HUES48 (cell line): ENCODE measurements around the gene KLHL9.
"Not testable (repeated sequence)": the region's sequence is repeated elsewhere in the genome, so short reads cannot be mapped to it uniquely, and the experiment has no call there.

Experiments
- H3K27ac ChIP-seq: one replicate; pipeline ENCODE4 v1.7.0; 2013; ENCODE audit warnings: low read depth, low read length, inconsistent platforms
- H3K27me3 ChIP-seq: 2 replicates; pipeline ENCODE4 v1.6.1; 2013; ENCODE audit warnings: mild to moderate bottlenecking, low read length; ENCODE audit not compliant: control insufficient read depth, insufficient read depth
- H3K36me3 ChIP-seq: 2 replicates; pipeline ENCODE4 v1.6.1; 2013; ENCODE audit warnings: low read length; ENCODE audit not compliant: control insufficient read depth, insufficient read depth
- H3K4me1 ChIP-seq: 2 replicates; pipeline ENCODE4 v1.6.1; 2013; ENCODE audit warnings: mild to moderate bottlenecking, low read length; ENCODE audit not compliant: control insufficient read depth, insufficient read depth
- H3K4me3 ChIP-seq: 2 replicates; pipeline ENCODE4 v1.5.1; 2013; ENCODE audit warnings: mild to moderate bottlenecking, low read depth, low read length
- H3K9ac ChIP-seq: 2 replicates; pipeline ENCODE4 v1.6.1; 2013; ENCODE audit warnings: mild to moderate bottlenecking, low read depth, low read length, moderate library complexity
- H3K9me3 ChIP-seq: 2 replicates; pipeline ENCODE4 v1.6.1; 2013; ENCODE audit warnings: low read length; ENCODE audit not compliant: control insufficient read depth, insufficient read depth

KLHL9 gene, protein sequence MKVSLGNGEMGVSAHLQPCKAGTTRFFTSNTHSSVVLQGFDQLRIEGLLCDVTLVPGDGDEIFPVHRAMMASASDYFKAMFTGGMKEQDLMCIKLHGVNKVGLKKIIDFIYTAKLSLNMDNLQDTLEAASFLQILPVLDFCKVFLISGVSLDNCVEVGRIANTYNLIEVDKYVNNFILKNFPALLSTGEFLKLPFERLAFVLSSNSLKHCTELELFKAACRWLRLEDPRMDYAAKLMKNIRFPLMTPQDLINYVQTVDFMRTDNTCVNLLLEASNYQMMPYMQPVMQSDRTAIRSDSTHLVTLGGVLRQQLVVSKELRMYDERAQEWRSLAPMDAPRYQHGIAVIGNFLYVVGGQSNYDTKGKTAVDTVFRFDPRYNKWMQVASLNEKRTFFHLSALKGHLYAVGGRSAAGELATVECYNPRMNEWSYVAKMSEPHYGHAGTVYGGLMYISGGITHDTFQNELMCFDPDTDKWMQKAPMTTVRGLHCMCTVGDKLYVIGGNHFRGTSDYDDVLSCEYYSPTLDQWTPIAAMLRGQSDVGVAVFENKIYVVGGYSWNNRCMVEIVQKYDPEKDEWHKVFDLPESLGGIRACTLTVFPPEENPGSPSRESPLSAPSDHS

DNA sequence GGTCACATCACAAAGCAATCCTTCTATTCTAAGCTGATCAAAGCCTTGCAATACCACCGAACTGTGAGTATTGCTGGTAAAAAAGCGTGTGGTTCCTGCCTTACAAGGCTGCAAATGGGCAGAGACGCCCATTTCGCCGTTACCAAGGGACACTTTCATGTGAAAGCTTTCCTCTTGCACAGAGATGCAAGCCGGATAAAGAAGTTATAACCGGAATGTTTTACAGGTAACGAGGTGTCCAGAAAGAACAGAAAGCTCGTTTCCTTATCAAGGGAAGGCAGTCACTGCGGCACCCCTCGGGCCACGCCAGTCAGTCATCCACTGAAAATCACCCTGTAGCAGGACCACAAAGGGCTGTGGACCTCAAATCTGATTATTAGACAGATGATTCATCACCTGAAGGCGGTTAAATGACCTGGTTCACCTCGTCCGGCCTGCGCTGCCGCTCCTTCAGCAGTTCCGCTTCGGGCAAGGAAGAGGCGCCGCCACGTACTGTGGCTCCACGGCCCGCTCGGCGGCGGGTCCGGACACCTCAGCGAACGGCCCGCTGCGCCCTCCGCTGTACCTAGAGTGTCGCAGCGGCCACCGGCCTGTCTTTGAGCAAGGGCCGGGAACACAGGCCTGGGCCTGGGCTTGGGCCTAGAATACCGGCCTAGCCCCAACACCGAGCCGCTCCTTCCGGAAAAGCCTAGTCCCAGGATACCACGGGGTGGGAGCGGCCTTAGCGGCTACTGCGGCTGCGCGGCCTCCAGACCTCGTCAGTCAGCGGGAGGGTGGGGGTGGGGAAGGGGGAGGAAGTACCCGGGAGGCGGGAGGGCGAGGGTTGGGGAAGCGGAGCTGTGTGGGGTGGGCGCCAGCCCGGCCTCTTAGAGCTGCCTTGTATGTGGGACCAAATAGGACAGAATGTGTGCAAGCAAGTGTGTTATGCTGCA is at the start of gene KLHL9:
TSS of gene KLHL9 (minus strand) at position 704 of the 932 bp plus-strand sequence. CDS start at position 159, 545 bp downstream.
- H3K9ac ChIP-seq = peak within 1 kb of the TSS; percentile 97
- H3K36me3 ChIP-seq = peaks cover 17% of the 10 kb centered on the region
- H3K4me1 ChIP-seq = peaks cover 27% of the 10 kb centered on the region

DNA sequence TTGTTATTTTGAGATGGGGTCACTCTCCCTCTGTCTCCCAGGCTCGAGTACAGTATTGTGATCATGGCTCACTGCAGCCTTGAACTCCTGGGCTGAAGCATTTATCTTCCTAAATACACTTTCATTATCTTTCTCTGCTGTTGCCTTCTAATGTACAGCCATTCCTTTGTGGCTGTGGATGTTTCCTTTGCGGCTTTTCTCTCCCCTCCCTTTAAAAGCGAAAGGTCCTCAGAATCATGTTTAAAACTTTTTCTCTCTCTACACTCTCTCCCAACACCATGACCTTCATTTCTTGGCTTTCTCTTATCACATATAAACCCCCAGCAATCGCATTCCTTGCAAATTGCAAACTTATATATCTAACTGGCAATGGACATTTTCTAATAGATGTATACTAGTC is 48.4 kb upstream of the KLHL9 start:
- no peaks in the 10 kb centered on the region for H3K9me3 ChIP-seq
- no peak overlapping the region for H3K4me3 ChIP-seq
- no peaks in the 10 kb centered on the region for H3K36me3 ChIP-seq
- H3K27me3 ChIP-seq = no peaks in the 10 kb centered on the region
- no peak overlapping the region for H3K27ac ChIP-seq
- H3K9ac ChIP-seq = no peak overlapping the region
- H3K4me1 ChIP-seq = peaks cover 12% of the 10 kb centered on the region; the same call in 1 of the 2 replicates

More for the DNA sequence above, at the start of gene KLHL9:
- H3K4me3 ChIP-seq = peak within 1 kb of the TSS; percentile 99
- peak within 1 kb of the TSS; percentile 79 for H3K27ac ChIP-seq
- no peaks in the 10 kb centered on the region for H3K27me3 ChIP-seq
- no peaks in the 10 kb centered on the region for H3K9me3 ChIP-seq

DNA sequence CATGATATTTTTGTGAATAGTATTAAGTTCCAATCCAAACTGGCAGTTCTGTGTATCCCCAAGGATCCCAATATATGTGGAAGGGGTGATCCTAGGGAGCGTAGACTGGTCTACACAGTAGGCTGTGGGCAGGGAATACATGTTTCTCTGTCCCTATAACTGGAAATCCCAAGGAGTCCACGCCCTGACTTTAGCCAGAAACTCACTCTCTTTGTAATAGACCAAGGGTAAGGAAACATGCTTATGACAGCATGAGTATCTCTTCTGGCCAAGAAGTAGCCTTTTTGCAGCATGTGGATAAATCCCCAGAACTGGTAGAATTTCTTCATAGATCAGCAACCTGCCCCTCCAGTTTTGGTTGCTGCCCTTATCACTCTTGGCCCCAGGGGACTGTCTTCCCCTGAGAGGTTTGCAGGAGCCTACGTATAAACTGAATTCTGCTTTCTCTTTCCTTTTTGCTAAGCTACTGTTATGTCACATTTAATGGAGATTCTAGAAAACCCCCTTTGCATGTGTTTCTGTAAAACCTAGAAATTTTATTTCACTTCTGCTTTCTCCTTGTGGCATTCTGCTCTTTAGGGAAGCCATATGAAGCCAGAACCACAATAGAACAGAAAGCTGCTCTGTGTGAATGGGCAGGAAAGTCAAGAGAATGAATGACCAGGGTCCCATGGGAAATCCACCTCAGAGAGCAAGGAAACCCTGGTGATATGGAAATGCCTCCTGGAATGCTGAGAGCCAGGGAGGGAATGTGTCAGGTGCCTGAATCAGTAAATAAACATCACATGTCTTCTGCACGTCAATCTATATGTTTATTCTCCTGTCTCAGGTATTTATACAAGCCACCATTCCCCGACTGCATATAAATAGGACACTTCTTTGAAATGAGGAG is 46.5 kb upstream of the KLHL9 start:
- no peaks in the 10 kb centered on the region for H3K9me3 ChIP-seq
- peak overlapping the region; percentile 53 for H3K27ac ChIP-seq
- no peak overlapping the region for H3K9ac ChIP-seq
- H3K36me3 ChIP-seq = no peaks in the 10 kb centered on the region
- no peaks in the 10 kb centered on the region for H3K27me3 ChIP-seq
- peaks cover 12% of the 10 kb centered on the region; the same call in 1 of the 2 replicates for H3K4me1 ChIP-seq
- no peak overlapping the region for H3K4me3 ChIP-seq

DNA sequence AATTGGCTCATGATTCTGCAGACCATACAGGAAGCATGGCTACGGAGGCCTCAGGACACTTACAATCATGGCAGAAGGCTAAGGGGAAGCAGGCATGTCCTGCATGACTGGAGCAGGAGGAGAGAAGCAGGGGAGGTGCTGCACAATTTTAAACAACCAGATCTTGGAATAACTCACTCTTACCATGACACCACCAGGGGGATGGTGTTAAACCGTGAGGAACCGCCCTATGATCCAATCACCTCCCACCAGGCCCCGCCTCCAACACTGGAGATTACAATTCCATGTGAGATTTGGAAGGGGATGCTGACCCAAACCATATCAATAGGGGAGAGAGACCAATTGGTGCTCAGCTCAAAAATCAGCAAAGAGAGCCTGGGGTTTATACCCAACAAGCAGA is 36.3 kb upstream of the KLHL9 start:
- not testable (repeated sequence) for H3K4me3 ChIP-seq

DNA sequence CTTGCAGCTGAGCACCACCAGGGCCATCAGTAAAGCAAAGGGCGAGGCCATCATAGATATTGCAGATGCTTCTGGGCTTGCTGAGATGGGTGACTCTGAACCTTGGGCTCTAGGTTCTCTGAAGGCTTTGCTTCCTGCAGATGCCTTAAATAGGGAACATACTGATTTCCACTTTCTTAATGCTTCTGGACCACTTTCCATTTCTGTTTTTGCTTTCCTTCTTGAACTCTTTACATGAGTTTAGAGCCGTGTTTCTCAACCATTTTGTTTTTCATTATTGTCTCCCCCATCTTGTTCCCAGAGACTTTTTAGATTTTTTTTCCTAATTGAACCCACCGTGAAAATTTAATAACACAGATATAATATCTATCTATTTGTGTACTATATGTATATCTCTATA is 32.8 kb upstream of the KLHL9 start, which contains the start of gene IFNA13:
TSS of gene IFNA13 (minus strand) at position 101 of the 400 bp plus-strand sequence. CDS start at position 54, 47 bp downstream.
- H3K4me3 ChIP-seq = no peak within 1 kb of the TSS
- no peaks in the 10 kb centered on the region for H3K36me3 ChIP-seq
- no peak within 1 kb of the TSS for H3K27ac ChIP-seq
- H3K27me3 ChIP-seq = no peaks in the 10 kb centered on the region
- no peaks in the 10 kb centered on the region for H3K9me3 ChIP-seq
- H3K9ac ChIP-seq = no peak within 1 kb of the TSS
- H3K4me1 ChIP-seq = no peaks in the 10 kb centered on the region

More for the DNA sequence above, 36.3 kb upstream of the KLHL9 start:
- not testable (repeated sequence) for H3K27ac ChIP-seq, H3K9me3 ChIP-seq, H3K36me3 ChIP-seq, H3K27me3 ChIP-seq, H3K9ac ChIP-seq, H3K4me1 ChIP-seq

DNA sequence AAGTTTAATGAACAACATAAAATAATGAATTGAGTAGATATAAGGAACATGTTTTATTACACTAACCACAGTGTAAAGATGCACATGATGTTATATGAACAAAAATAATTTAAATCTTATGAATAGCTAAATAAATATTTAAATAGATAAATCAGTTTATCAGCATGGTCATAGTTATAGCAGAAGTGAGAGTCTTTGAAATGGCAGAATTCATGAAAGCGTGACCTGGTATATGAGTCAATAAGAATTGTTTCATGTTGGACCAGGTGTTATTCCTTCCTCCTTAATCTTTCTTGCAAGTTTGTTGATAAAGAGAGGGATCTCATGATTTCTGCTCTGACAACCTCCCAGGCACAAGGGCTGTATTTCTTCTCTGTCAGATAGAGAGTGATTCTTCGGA is 32.0 kb upstream of the KLHL9 start:
- H3K9me3 ChIP-seq, H3K4me1 ChIP-seq, H3K36me3 ChIP-seq, H3K4me3 ChIP-seq, H3K27me3 ChIP-seq, H3K27ac ChIP-seq, H3K9ac ChIP-seq: not testable (repeated sequence)

DNA sequence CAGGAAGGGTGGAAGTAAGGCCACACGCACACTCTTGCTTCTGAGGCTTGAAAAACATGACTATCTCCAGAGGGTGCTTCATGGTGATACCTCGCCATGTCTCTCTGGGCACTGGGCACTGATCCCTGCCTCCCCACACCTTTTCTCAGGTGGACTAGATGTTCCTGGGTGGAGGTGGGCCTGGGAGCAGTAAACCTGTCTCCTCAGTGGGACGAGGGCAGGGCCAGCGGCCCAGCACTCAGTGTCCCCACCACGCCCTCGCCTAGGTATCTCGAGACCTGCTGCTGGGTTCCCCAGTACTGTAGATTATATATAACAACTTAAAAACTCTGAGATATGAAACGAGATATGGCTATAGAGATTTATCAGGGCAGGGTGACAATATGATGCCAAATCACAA is 27.1 kb upstream of the KLHL9 start:
- no peak overlapping the region for H3K27ac ChIP-seq
- no peaks in the 10 kb centered on the region for H3K27me3 ChIP-seq

DNA sequence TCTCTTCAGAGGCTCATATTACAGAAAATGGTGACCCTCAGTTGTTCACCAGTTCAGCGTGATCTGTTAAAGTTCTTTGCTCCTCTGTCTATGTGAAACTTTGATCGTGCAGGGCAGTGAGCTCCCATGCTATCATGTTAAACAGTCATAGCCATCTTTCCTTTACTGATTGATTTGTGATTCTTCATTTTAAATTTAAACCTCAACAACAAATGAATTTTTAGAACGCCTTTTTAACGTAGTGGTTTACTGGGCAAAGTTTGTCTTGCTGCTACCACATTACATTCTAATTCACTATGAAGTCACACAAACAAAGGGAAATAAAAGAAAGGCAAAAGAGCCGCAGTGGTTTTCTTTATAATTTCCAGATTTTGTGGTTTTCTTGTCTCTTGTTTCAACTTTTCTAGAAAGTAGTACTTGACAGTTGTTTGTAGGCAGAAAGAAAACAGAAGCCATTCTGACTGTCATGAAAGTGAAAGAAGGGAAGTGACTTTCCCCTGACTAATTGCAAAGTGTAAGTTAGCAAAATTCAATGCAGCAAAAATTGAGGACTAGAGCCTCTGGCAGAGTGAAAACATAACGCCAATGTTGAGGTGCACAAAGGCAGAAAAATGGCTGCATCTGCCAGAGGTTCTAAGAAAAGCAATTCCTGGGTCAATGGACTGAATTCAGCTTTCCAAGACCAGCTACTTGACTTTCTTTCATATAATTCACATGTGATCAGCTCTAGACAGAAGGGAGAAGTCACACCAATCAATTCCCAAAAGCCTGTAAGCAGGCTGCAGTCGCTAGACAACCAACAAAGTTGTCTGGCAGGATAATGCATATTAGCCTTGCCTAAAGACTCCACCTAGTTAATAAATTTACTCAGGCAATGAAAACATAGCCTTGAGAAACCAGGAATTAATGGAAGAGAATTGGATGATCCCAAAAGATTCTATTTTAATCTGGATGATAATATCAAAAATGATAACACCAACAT is 22.6 kb upstream of the KLHL9 start:
- no peak overlapping the region for H3K27ac ChIP-seq
- H3K4me3 ChIP-seq = no peak overlapping the region
- no peak overlapping the region for H3K9ac ChIP-seq
- H3K4me1 ChIP-seq = no peaks in the 10 kb centered on the region
- no peaks in the 10 kb centered on the region for H3K27me3 ChIP-seq
- H3K9me3 ChIP-seq = no peaks in the 10 kb centered on the region
- H3K36me3 ChIP-seq = no peaks in the 10 kb centered on the region

More for the DNA sequence above, 27.1 kb upstream of the KLHL9 start:
- no peak overlapping the region for H3K4me3 ChIP-seq
- H3K4me1 ChIP-seq = no peaks in the 10 kb centered on the region
- H3K9ac ChIP-seq = no peak overlapping the region
- no peaks in the 10 kb centered on the region for H3K9me3 ChIP-seq
- no peaks in the 10 kb centered on the region for H3K36me3 ChIP-seq

DNA sequence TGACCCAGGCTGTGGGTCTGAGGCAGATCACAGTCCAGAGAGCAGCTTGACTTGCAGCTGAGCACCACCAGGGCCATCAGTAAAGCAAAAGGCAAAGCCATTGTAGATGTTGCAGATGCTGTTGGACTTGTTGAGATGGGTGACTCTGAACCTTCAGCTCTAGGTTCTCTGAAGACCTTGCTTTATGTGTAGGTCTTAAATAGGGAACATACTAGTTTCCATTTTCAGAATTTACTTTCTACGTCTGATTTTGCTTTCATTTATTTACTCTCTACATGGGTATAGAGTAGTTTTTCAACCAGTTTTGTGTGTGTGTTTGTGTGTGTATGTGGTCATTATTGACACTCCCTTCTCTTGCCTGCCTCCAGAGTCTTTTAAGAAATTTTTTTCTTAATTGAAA is 15.6 kb upstream of the KLHL9 start, which contains the start of gene IFNA6:
TSS of gene IFNA6 (minus strand) at position 101 of the 400 bp plus-strand sequence. CDS start at position 101, 0 bp downstream.
- H3K27ac ChIP-seq = no peak within 1 kb of the TSS
- H3K36me3 ChIP-seq = no peaks in the 10 kb centered on the region
- H3K4me3 ChIP-seq = no peak within 1 kb of the TSS
- H3K9me3 ChIP-seq = no peaks in the 10 kb centered on the region
- no peaks in the 10 kb centered on the region for H3K27me3 ChIP-seq
- H3K4me1 ChIP-seq = no peaks in the 10 kb centered on the region; the same call in 1 of the 2 replicates
- no peak within 1 kb of the TSS for H3K9ac ChIP-seq
